ENCODE results near the gene TULP4. TPM values are rescaled to one million over a fixed set of nuclear protein-coding genes. Genes with fewer than 3 reads are reported as not detected.

The TULP4 gene
- total and polyA plus RNA-seq, 10 donors = 1.8 to 143 (median 78.1) TPM

DNA sequence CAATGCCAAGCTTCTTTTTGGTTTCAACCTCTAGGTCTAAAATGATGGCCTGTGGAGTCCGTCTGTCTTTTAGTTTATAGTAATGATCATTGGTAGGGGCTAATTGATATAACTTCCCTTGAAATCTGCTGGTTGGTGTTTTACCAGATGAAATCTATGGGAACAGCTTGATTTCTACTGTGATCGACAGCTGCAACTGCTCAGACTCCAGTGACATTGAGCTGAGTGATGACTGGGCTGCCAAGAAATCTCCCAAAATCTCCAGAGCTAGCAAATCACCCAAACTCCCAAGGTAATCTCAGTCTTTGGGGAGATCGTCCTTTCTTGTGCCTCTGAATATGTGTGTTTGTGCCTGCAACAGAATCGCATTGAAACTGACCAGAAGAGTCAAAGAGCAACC is 177.2 kb downstream of the TULP4 start:
- Histone ChIP-seq H3K4me1 (no peaks in the 10 kb centered on the region), H3K27ac (no peak overlapping the region), H3K36me3 (peaks cover 0 to 76% (median 12%) of the 10 kb centered on the region in 6 donors), H3K27me3 (replicated peaks in 1 of 7) (no peaks in the 10 kb centered on the region), H3K4me3 (no peak overlapping the region), H3K9me3 (no peaks in the 10 kb centered on the region)
- no peak for TF ChIP-seq POLR2AphosphoS5 (IDR thresholded peaks at IDR 0.05)
- TF ChIP-seq, protein P1, sequence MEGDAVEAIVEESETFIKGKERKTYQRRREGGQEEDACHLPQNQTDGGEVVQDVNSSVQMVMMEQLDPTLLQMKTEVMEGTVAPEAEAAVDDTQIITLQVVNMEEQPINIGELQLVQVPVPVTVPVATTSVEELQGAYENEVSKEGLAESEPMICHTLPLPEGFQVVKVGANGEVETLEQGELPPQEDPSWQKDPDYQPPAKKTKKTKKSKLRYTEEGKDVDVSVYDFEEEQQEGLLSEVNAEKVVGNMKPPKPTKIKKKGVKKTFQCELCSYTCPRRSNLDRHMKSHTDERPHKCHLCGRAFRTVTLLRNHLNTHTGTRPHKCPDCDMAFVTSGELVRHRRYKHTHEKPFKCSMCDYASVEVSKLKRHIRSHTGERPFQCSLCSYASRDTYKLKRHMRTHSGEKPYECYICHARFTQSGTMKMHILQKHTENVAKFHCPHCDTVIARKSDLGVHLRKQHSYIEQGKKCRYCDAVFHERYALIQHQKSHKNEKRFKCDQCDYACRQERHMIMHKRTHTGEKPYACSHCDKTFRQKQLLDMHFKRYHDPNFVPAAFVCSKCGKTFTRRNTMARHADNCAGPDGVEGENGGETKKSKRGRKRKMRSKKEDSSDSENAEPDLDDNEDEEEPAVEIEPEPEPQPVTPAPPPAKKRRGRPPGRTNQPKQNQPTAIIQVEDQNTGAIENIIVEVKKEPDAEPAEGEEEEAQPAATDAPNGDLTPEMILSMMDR (IDR thresholded peaks at IDR 0.05 in 8 of 11, conservative IDR thresholded peaks at IDR 0.05 in 3 of 11) = no peak
- TF ChIP-seq POLR2A (IDR thresholded peaks at IDR 0.05) = no peak
- no peak for DNase-seq
- 92 to 97% (median 94%) methylated on average over 4 of the region's 4 CpGs for WGBS, 5 donors
- intact Hi-C loops (cut with DNase I; ENCODE audit: low total_unique reads) = no loop called here

DNA sequence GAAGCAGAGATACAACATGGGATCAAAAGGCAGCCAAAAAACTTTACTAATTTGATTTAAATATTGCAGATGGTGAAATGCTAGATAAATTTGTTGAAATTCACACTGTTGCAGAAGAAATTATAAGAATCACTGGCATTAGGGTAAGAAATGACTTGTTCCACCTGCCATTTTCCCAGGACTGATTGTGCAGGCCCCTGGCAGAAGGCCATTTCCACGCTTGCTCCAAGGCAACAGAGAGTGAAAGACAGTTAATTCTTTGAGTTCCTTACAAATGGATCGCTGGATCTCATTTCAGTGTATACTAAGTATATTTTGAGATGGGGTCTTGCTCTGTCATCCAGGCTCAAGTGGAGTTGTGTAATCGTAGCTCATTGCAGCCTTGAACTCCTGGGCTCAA is 180.6 kb downstream of the TULP4 start:
- no peaks in the 10 kb centered on the region for H3K4me1 ChIP-seq
- 91 to 97% (median 96%) methylated on average over 3 of the region's 3 CpGs for WGBS, 5 donors
- no peaks in the 10 kb centered on the region for H3K27me3 ChIP-seq (replicated peaks in 1 of 7)
- peaks cover 0 to 87% (median 14%) of the 10 kb centered on the region in 6 donors for H3K36me3 ChIP-seq
- DNase-seq = no peak
- no peak overlapping the region for H3K4me3 ChIP-seq
- TF ChIP-seq, protein P1 (IDR thresholded peaks at IDR 0.05 in 8 of 11, conservative IDR thresholded peaks at IDR 0.05 in 3 of 11) = no peak
- TF ChIP-seq POLR2A (IDR thresholded peaks at IDR 0.05) (no peak), POLR2AphosphoS5 (IDR thresholded peaks at IDR 0.05) (no peak)
- intact Hi-C loops (cut with DNase I; ENCODE audit: low total_unique reads) = no loop called here
- no peaks in the 10 kb centered on the region for H3K9me3 ChIP-seq
- H3K27ac ChIP-seq = no peak overlapping the region

DNA sequence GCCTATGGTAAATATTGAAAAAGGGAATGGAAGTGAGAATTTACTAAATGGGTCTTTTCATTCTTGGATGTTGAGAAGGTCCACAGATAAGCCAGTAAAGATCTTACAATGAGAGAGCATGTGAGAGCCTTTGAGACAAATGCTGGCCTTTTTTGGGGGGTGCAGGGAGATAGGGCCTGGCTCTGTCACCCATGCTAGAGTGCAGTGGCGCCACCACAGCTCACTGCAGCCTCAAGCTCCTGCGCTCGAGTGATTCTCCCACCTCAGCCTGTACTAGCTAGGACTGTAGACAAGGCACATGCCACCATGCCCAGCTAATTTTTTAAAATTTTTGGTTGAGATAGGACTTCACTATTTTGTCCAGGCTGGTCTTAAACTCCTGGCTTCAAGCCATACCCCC is 184.4 kb downstream of the TULP4 start:
- Histone ChIP-seq H3K4me3 (no peak overlapping the region), H3K9me3 (no peaks in the 10 kb centered on the region), H3K36me3 (peaks cover 0 to 100% (median 40%) of the 10 kb centered on the region in 6 donors), H3K4me1 (no peaks in the 10 kb centered on the region), H3K27ac (no peak overlapping the region), H3K27me3 (replicated peaks in 1 of 7) (no peaks in the 10 kb centered on the region)
- intact Hi-C loops (cut with DNase I; ENCODE audit: low total_unique reads) = no loop called here
- no peak for DNase-seq
- TF ChIP-seq POLR2AphosphoS5 (IDR thresholded peaks at IDR 0.05) = no peak
- TF ChIP-seq, protein P1 (IDR thresholded peaks at IDR 0.05 in 8 of 11, conservative IDR thresholded peaks at IDR 0.05 in 3 of 11) = no peak
- TF ChIP-seq POLR2A (IDR thresholded peaks at IDR 0.05) = no peak
- 97 to 100% (median 99%) methylated on average over 3 of the region's 3 CpGs for WGBS, 5 donors

DNA sequence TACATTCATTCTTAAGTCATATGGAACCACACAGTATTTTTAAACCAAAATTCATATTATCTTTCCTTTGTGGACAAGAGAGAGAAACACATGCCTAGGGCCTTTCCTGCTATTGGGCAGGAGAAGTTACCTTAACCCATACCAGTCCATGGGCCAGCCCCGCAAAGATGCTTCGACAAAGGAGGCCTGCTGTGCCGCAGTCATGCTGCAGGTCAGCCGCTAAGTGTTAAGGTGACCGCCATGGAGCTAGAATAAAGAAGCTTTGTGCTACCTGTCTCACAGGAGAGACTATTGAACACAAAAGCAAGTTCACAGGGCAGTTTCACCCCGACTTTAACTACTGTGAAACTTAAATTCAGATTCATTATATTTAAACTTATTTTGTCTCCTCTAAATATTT is 185.4 kb downstream of the TULP4 start:
- intact Hi-C loops (cut with DNase I; ENCODE audit: low total_unique reads) = no loop called here
- Histone ChIP-seq H3K27ac (no peak overlapping the region), H3K4me3 (no peak overlapping the region), H3K4me1 (no peaks in the 10 kb centered on the region), H3K27me3 (replicated peaks in 1 of 7) (no peaks in the 10 kb centered on the region), H3K36me3 (peaks cover 0 to 100% (median 47%) of the 10 kb centered on the region in 6 donors), H3K9me3 (no peaks in the 10 kb centered on the region)
- TF ChIP-seq POLR2A (IDR thresholded peaks at IDR 0.05) (no peak), POLR2AphosphoS5 (IDR thresholded peaks at IDR 0.05) (no peak)
- TF ChIP-seq, protein P1 (IDR thresholded peaks at IDR 0.05 in 8 of 11, conservative IDR thresholded peaks at IDR 0.05 in 3 of 11) = no peak
- 90 to 97% (median 96%) methylated on average over 6 of the region's 6 CpGs for WGBS, 5 donors
- DNase-seq = no peak
